ENCODE data around the gene DLG4. TPM values are rescaled to one million over a fixed set of nuclear protein-coding genes. Genes with fewer than 3 reads are reported as not detected.

The DLG4 gene
- total and polyA plus RNA-seq, 2 experiments from 2014 or later: 2.9 to 10.7 TPM

GRCh38 chr17:7223375-7223774 lies 3.7 kb upstream of the DLG4 start:
- Histone ChIP-seq H3K36me3 (replicated peaks; ENCODE audit: insufficient read depth, low read depth) (no peaks in the 10 kb centered on the region), H2AFZ (no peak overlapping the region), H3K4me3 (no peak overlapping the region), H3K79me2 (peaks cover 26% of the 10 kb centered on the region), H3K4me2 (no peak overlapping the region), H3K9me3 (ENCODE audit: low read depth) (no peaks in the 10 kb centered on the region), H3K9me2 (replicated peaks; ENCODE audit: insufficient read depth) (no peaks in the 10 kb centered on the region), H3K4me1 (ENCODE audit: insufficient read depth) (peaks cover 23% of the 10 kb centered on the region), H3K27ac (no peak overlapping the region), H4K20me1 (ENCODE audit: insufficient read depth, poor library complexity, severe bottlenecking) (peaks cover 4% of the 10 kb centered on the region), H3K27me3 (no peaks in the 10 kb centered on the region)
- DNase-seq (ENCODE audit: low spot score): no peak
- WGBS (ENCODE audit: low lambda C conversion rate, missing lambda C conversion rate): 88% methylated on average over 4 of the region's 4 CpGs
- TF ChIP-seq EZH2phosphoT487 (IDR thresholded peaks at IDR 0.05; ENCODE audit: low read depth, severe bottlenecking, unreplicated experiment) (no peak), CTCF (IDR thresholded peaks at IDR 0.05; ENCODE audit: poor library complexity) (no peak), EZH2 (IDR thresholded peaks at IDR 0.05; ENCODE audit: borderline replicate concordance) (no peak)

- Histone ChIP-seq H3K9me2 (replicated peaks; ENCODE audit: insufficient read depth) (no peaks in the 10 kb centered on the region), H2AFZ (no peak overlapping the region), H3K4me1 (ENCODE audit: insufficient read depth) (peaks cover 27% of the 10 kb centered on the region), H3K4me3 (no peak overlapping the region), H3K9me3 (ENCODE audit: low read depth) (no peaks in the 10 kb centered on the region), H4K20me1 (ENCODE audit: insufficient read depth, poor library complexity, severe bottlenecking) (peaks cover 3% of the 10 kb centered on the region), H3K36me3 (replicated peaks; ENCODE audit: insufficient read depth, low read depth) (no peaks in the 10 kb centered on the region), H3K27me3 (no peaks in the 10 kb centered on the region), H3K4me2 (no peak overlapping the region), H3K27ac (no peak overlapping the region), H3K79me2 (peaks cover 30% of the 10 kb centered on the region)
- 85% methylated on average over 7 of the region's 7 CpGs for WGBS (ENCODE audit: low lambda C conversion rate, missing lambda C conversion rate)
- DNase-seq (ENCODE audit: low spot score): no peak
- no peak for TF ChIP-seq EZH2 (IDR thresholded peaks at IDR 0.05; ENCODE audit: borderline replicate concordance)
- no peak for TF ChIP-seq EZH2phosphoT487 (IDR thresholded peaks at IDR 0.05; ENCODE audit: low read depth, severe bottlenecking, unreplicated experiment)
- TF ChIP-seq CTCF (IDR thresholded peaks at IDR 0.05; ENCODE audit: poor library complexity): no peak
Measured at GRCh38 chr17:7222972-7223292, 3.3 kb upstream of the DLG4 start.

- TF ChIP-seq EZH2 (IDR thresholded peaks at IDR 0.05; ENCODE audit: borderline replicate concordance) (no peak), CTCF (IDR thresholded peaks at IDR 0.05; ENCODE audit: poor library complexity) (no peak), EZH2phosphoT487 (IDR thresholded peaks at IDR 0.05; ENCODE audit: low read depth, severe bottlenecking, unreplicated experiment) (no peak)
- H2AFZ ChIP-seq: no peak overlapping the region
- no peaks in the 10 kb centered on the region for H3K9me3 ChIP-seq (ENCODE audit: low read depth)
- WGBS (ENCODE audit: low lambda C conversion rate, missing lambda C conversion rate): 92% methylated on average over 15 of the region's 15 CpGs
- no peak overlapping the region for H3K4me2 ChIP-seq
- peaks cover 31% of the 10 kb centered on the region for H3K4me1 ChIP-seq (ENCODE audit: insufficient read depth)
- H3K9me2 ChIP-seq (replicated peaks; ENCODE audit: insufficient read depth): no peaks in the 10 kb centered on the region
- H3K79me2 ChIP-seq: peaks cover 34% of the 10 kb centered on the region
- H3K36me3 ChIP-seq (replicated peaks; ENCODE audit: insufficient read depth, low read depth): no peaks in the 10 kb centered on the region
- no peak for DNase-seq (ENCODE audit: low spot score)
- H3K4me3 ChIP-seq: no peak overlapping the region
- no peak overlapping the region for H3K27ac ChIP-seq
- no peaks in the 10 kb centered on the region for H3K27me3 ChIP-seq
- no peaks in the 10 kb centered on the region for H4K20me1 ChIP-seq (ENCODE audit: insufficient read depth, poor library complexity, severe bottlenecking)
Measured at GRCh38 chr17:7222093-7222971, 2.7 kb upstream of the DLG4 start.

Data from hepatocyte (in vitro differentiated cells).